ENCODE results near the gene SLC12A5.
"Not testable (repeated sequence)": the region's sequence is repeated elsewhere in the genome, so short reads cannot be mapped to it uniquely, and the experiment has no call there.

The SLC12A5 gene

DNA sequence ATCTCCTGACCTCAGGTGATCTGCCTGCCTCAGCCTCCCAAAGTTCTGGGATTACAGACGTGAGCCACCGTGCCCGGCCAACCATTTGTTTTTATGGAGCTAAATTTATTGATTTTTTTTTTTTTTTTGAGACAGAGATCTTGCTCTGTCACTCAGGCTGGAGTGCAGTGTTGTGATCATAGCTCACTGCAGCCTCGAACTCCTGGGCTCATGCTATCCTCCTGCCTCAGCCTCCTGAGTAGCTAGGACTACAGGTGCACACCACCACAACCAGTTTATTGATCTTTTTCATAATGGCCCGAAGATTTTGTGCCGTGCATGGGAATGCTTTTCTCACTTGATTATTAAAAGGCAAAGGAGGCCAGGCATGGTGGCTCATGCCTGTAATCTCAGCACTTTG is 40.2 kb upstream of the SLC12A5 start:
- not testable (repeated sequence) for H2BK15ac ChIP-seq (replicated peaks; ENCODE audit: low read depth); H3K56ac ChIP-seq (ENCODE audit: low read length); H3K27me3 ChIP-seq (ENCODE audit: insufficient read depth, low read length, poor library complexity); H3K27ac ChIP-seq (ENCODE audit: low read depth, low read length); H3K4me1 ChIP-seq (ENCODE audit: control insufficient read depth, low read depth, low read length); H2BK5ac ChIP-seq (ENCODE audit: low read length); H3K79me1 ChIP-seq (ENCODE audit: low read length); H3K4me2 ChIP-seq (ENCODE audit: low read length); DNase-seq; H3K36me3 ChIP-seq (ENCODE audit: control insufficient read depth, insufficient read depth, low read length); H3K4ac ChIP-seq (ENCODE audit: low read depth, low read length); H3K23ac ChIP-seq (ENCODE audit: low read length); H2AK5ac ChIP-seq (ENCODE audit: low read length); H3K9ac ChIP-seq (ENCODE audit: low read length); H3K18ac ChIP-seq (ENCODE audit: low read length); H3K79me2 ChIP-seq (ENCODE audit: control insufficient read depth, insufficient read depth, low read length); H2BK120ac ChIP-seq (ENCODE audit: low read depth, low read length); H4K8ac ChIP-seq (ENCODE audit: low read depth, low read length); H4K5ac ChIP-seq (ENCODE audit: low read length); H3K4me3 ChIP-seq (ENCODE audit: low read length)
- WGBS (ENCODE audit: extremely low coverage, insufficient coverage, low lambda C conversion rate): no CpG with 5 or more reads among the region's 6 CpGs

DNA sequence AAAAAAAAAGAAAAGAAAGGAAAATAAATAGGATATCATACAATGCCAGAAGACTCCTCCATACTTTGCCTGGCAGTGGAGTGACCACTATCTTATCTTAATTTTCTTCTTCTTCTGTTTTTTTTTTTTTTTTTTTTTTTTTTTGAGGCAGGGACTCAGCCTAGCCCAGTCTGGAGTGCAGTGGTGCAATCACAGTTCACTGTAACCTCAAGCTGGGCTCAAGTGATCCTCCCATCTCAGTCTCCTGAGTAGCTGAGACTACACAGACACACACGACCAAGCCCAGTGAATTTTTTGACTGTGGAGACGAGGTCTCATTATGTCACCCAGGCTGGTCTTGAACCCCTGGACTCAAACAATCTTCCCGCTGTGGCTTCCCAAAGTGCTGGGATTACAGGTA is 37.4 kb upstream of the SLC12A5 start:
- Histone ChIP-seq H4K8ac (ENCODE audit: low read depth, low read length) (no peak overlapping the region), H2AK5ac (ENCODE audit: low read length) (no peak overlapping the region), H3K27me3 (ENCODE audit: insufficient read depth, low read length, poor library complexity) (no peaks in the 10 kb centered on the region), H3K4me1 (ENCODE audit: control insufficient read depth, low read depth, low read length) (peaks cover 5% of the 10 kb centered on the region), H3K36me3 (ENCODE audit: control insufficient read depth, insufficient read depth, low read length) (no peaks in the 10 kb centered on the region), H2BK120ac (ENCODE audit: low read depth, low read length) (no peak overlapping the region), H4K5ac (ENCODE audit: low read length) (no peak overlapping the region), H3K4ac (ENCODE audit: low read depth, low read length) (no peak overlapping the region), H3K79me1 (ENCODE audit: low read length) (no peaks in the 10 kb centered on the region), H2BK5ac (ENCODE audit: low read length) (no peak overlapping the region), H3K27ac (ENCODE audit: low read depth, low read length) (no peak overlapping the region), H3K79me2 (ENCODE audit: control insufficient read depth, insufficient read depth, low read length) (no peaks in the 10 kb centered on the region), H3K18ac (ENCODE audit: low read length) (no peak overlapping the region), H3K9ac (ENCODE audit: low read length) (no peak overlapping the region), H2BK15ac (replicated peaks; ENCODE audit: low read depth) (no peak overlapping the region), H3K56ac (ENCODE audit: low read length) (peak overlapping the region; percentile 15), H3K4me2 (ENCODE audit: low read length) (no peak overlapping the region), H3K4me3 (ENCODE audit: low read length) (no peak overlapping the region), H3K23ac (ENCODE audit: low read length) (no peak overlapping the region)
- DNase-seq: no peak
- no CpG with 5 or more reads among the region's 3 CpGs for WGBS (ENCODE audit: extremely low coverage, insufficient coverage, low lambda C conversion rate)

DNA sequence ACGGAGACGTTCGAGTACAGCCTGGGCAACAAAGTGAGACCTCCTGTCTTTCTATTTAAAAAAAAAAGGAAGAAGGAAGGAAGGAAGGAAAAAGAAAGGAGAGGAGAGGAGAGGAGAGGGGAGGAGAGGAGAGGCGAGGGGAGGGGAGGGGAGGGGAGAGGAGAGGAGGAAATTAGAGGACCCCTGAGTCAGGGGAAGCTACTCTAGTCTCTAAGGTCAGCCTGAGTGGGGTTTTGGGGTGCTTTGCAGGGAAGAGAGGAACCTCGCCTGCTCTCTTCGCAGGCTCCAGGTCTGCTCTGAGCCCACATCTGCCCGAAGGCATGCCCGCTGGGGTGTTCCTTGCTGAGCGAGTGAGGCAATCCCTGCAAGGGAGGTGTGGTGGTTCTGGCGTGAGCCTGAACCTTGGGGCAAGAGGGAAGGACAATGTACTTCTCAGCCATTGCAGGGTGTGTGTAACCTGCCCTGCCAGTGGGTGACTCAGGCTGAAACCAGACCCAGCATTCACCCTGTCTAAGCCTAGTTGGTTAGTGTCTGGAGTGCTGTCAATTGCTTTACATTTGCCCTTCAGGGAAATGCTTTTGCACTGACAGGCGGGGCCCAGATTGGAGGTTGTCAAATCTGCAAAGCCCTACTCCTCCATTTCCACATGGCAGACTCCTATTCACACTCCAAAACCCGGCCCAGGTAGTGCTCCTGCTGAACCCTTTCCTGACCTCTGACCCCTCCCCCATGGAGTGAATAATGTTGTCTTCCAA is 35.6 kb upstream of the SLC12A5 start:
- H3K27me3 ChIP-seq (ENCODE audit: insufficient read depth, low read length, poor library complexity): no peaks in the 10 kb centered on the region
- no peak overlapping the region for H2AK5ac ChIP-seq (ENCODE audit: low read length)
- peaks cover 5% of the 10 kb centered on the region for H3K4me1 ChIP-seq (ENCODE audit: control insufficient read depth, low read depth, low read length)
- no peak overlapping the region for H4K8ac ChIP-seq (ENCODE audit: low read depth, low read length)
- H2BK15ac ChIP-seq (replicated peaks; ENCODE audit: low read depth): no peak overlapping the region
- H3K36me3 ChIP-seq (ENCODE audit: control insufficient read depth, insufficient read depth, low read length): no peaks in the 10 kb centered on the region
- peak overlapping the region; percentile 46 for H3K9ac ChIP-seq (ENCODE audit: low read length)
- H3K79me2 ChIP-seq (ENCODE audit: control insufficient read depth, insufficient read depth, low read length): no peaks in the 10 kb centered on the region
- peak overlapping the region; percentile 2 for H3K18ac ChIP-seq (ENCODE audit: low read length)
- H3K23ac ChIP-seq (ENCODE audit: low read length): no peak overlapping the region
- H3K27ac ChIP-seq (ENCODE audit: low read depth, low read length): peak overlapping the region; percentile 2
- H3K56ac ChIP-seq (ENCODE audit: low read length): peak overlapping the region; percentile 73
- no peak overlapping the region for H2BK120ac ChIP-seq (ENCODE audit: low read depth, low read length)
- H3K4me2 ChIP-seq (ENCODE audit: low read length): no peak overlapping the region
- no peak overlapping the region for H2BK5ac ChIP-seq (ENCODE audit: low read length)
- no CpG with 5 or more reads among the region's 12 CpGs for WGBS (ENCODE audit: extremely low coverage, insufficient coverage, low lambda C conversion rate)
- no peaks in the 10 kb centered on the region for H3K79me1 ChIP-seq (ENCODE audit: low read length)
- peak; percentile 93 for DNase-seq
- H3K4me3 ChIP-seq (ENCODE audit: low read length): no peak overlapping the region
- H4K5ac ChIP-seq (ENCODE audit: low read length): no peak overlapping the region
- no peak overlapping the region for H3K4ac ChIP-seq (ENCODE audit: low read depth, low read length)

DNA sequence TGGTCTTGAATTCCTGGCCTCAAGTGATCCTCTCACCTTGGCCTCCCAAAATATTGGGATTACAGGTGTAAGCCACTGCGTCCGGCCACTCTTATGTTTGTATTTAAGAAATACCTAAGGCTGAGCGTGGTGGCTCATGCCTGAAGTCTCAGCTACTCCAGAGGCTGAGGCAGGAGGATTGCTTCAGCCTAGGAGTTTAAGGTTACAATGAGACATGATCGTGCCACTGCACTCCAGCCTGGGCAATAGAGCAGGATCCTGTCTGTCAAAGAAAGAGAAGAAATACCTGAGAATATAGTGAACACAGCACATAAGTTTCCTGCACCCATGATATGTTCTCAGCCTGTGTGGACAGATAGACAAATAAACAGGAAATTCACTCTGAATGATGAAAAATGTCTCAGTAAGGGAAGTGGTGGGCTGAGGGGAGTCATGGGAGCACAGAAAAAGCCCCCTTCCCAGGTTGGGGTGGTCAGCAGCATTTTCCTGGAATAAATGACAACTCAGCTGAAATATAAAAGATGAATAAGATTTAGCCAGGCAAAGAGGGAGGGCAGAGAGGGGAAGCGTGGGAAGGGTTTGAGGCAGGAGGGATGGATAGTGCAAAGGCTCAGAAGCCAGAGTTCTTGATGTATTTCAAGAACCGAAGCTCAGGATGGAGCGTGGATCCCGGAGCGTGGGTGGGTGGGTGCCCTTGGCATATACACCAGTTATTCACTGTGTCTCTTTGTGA is 34.1 kb upstream of the SLC12A5 start:
- no peak overlapping the region for H3K27ac ChIP-seq (ENCODE audit: low read depth, low read length)
- no peak overlapping the region for H3K4me3 ChIP-seq (ENCODE audit: low read length)
- no peak overlapping the region for H3K56ac ChIP-seq (ENCODE audit: low read length)
- H3K36me3 ChIP-seq (ENCODE audit: control insufficient read depth, insufficient read depth, low read length): no peaks in the 10 kb centered on the region
- H2AK5ac ChIP-seq (ENCODE audit: low read length): no peak overlapping the region
- H2BK120ac ChIP-seq (ENCODE audit: low read depth, low read length): peak overlapping the region; percentile 90
- no peak overlapping the region for H3K4me2 ChIP-seq (ENCODE audit: low read length)
- H3K18ac ChIP-seq (ENCODE audit: low read length): peak overlapping the region; percentile 19
- no peak overlapping the region for H3K4ac ChIP-seq (ENCODE audit: low read depth, low read length)
- H3K27me3 ChIP-seq (ENCODE audit: insufficient read depth, low read length, poor library complexity): no peaks in the 10 kb centered on the region
- H4K5ac ChIP-seq (ENCODE audit: low read length): no peak overlapping the region
- no peaks in the 10 kb centered on the region for H3K79me1 ChIP-seq (ENCODE audit: low read length)
- WGBS (ENCODE audit: extremely low coverage, insufficient coverage, low lambda C conversion rate): no CpG with 5 or more reads among the region's 9 CpGs
- no peak overlapping the region for H3K9ac ChIP-seq (ENCODE audit: low read length)
- no peak overlapping the region for H2BK15ac ChIP-seq (replicated peaks; ENCODE audit: low read depth)
- DNase-seq: no peak
- H3K23ac ChIP-seq (ENCODE audit: low read length): no peak overlapping the region
- peaks cover 5% of the 10 kb centered on the region for H3K4me1 ChIP-seq (ENCODE audit: control insufficient read depth, low read depth, low read length)
- H3K79me2 ChIP-seq (ENCODE audit: control insufficient read depth, insufficient read depth, low read length): no peaks in the 10 kb centered on the region
- no peak overlapping the region for H4K8ac ChIP-seq (ENCODE audit: low read depth, low read length)
- H2BK5ac ChIP-seq (ENCODE audit: low read length): no peak overlapping the region

DNA sequence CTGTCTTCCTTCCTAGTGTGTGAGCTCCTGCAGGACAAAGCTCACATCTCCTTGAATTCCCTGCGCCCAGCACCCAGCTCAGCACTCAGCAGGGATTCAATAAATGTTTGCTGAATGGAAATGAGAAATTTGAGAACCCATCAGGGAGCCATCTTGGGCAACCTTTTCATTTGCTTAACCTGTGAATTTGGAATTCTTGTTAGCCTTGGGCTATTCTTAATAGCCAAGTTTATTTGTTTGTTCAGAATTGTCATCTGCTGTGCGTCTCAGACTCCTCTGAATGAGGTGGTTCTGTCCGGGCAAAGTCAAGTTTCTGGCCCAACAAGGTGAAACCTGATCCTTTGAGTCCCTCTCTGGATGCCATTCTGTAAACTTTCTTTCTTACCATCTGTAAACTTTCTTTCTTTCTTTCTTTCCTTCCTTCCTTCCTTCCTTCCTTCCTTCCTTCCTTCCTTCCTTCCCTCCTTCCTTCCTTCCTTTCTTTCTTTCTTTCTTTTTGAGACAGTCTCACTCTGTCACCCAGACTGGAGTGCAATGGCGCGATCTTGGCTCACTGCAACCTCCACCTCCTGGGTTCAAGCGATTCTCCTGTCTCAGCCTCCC is 33.4 kb upstream of the SLC12A5 start:
- not testable (repeated sequence) for H3K4ac ChIP-seq (ENCODE audit: low read depth, low read length); H3K79me1 ChIP-seq (ENCODE audit: low read length); H3K4me3 ChIP-seq (ENCODE audit: low read length); H3K79me2 ChIP-seq (ENCODE audit: control insufficient read depth, insufficient read depth, low read length); H4K5ac ChIP-seq (ENCODE audit: low read length); H3K56ac ChIP-seq (ENCODE audit: low read length); H2BK5ac ChIP-seq (ENCODE audit: low read length); DNase-seq; H3K4me2 ChIP-seq (ENCODE audit: low read length); H3K27me3 ChIP-seq (ENCODE audit: insufficient read depth, low read length, poor library complexity); H3K4me1 ChIP-seq (ENCODE audit: control insufficient read depth, low read depth, low read length); H4K8ac ChIP-seq (ENCODE audit: low read depth, low read length); H3K23ac ChIP-seq (ENCODE audit: low read length); H3K27ac ChIP-seq (ENCODE audit: low read depth, low read length); H3K36me3 ChIP-seq (ENCODE audit: control insufficient read depth, insufficient read depth, low read length); H3K9ac ChIP-seq (ENCODE audit: low read length); H2AK5ac ChIP-seq (ENCODE audit: low read length); H2BK15ac ChIP-seq (replicated peaks; ENCODE audit: low read depth)
- H2BK120ac ChIP-seq (ENCODE audit: low read depth, low read length): peak overlapping the region; percentile 90
- peak overlapping the region; percentile 19 for H3K18ac ChIP-seq (ENCODE audit: low read length)
- WGBS (ENCODE audit: extremely low coverage, insufficient coverage, low lambda C conversion rate): no CpG with 5 or more reads among the region's 6 CpGs

Measured in mesendoderm (in vitro differentiated cells).